GOT3 (cell line): ENCODE measurements around the gene TNIK.

Experiments
- DNase-seq: peaks from one replicate; lab custom pipeline; 2025; ENCODE audit warnings: mixed read lengths; lab: John Stamatoyannopoulos, UW

The TNIK gene

GRCh38 chr3:171189394-171190080 is 270.7 kb downstream of the TNIK start:
- no peak for DNase-seq

GRCh38 chr3:171187706-171188290 is 272.4 kb downstream of the TNIK start:
- no peak for DNase-seq

- no peak for DNase-seq
These were observed 273.2 kb downstream of the TNIK start for GRCh38 chr3:171186817-171187500.

- DNase-seq, result no peak
These were observed 273.8 kb downstream of the TNIK start for GRCh38 chr3:171186383-171186782.

- no peak for DNase-seq
These were observed 274.2 kb downstream of the TNIK start for GRCh38 chr3:171185959-171186358.

GRCh38 chr3:171184372-171184771 is 275.8 kb downstream of the TNIK start:
- DNase-seq, result no peak

GRCh38 chr3:171183042-171183441 is 277.2 kb downstream of the TNIK start:
- DNase-seq, result no peak

- no peak for DNase-seq
These were observed 278.1 kb downstream of the TNIK start for GRCh38 chr3:171181907-171182690.

- DNase-seq, result no peak
These were observed 281.5 kb downstream of the TNIK start for GRCh38 chr3:171178714-171179113.

GRCh38 chr3:171177553-171177952 is 282.7 kb downstream of the TNIK start:
- no peak for DNase-seq

GRCh38 chr3:171177056-171177455 is 283.1 kb downstream of the TNIK start:
- no peak for DNase-seq

- DNase-seq, result no peak
These were observed 283.8 kb downstream of the TNIK start for GRCh38 chr3:171176244-171176933.

- no peak for DNase-seq
These were observed 284.4 kb downstream of the TNIK start for GRCh38 chr3:171175741-171176234.

- no peak for DNase-seq
These were observed 286.5 kb downstream of the TNIK start for GRCh38 chr3:171173736-171174135.

- no peak for DNase-seq
These were observed 288.1 kb downstream of the TNIK start for GRCh38 chr3:171172070-171172469.

GRCh38 chr3:171169866-171170265 is 290.3 kb downstream of the TNIK start:
- no peak for DNase-seq

GRCh38 chr3:171169443-171169842 is 290.8 kb downstream of the TNIK start:
- no peak for DNase-seq

- no peak for DNase-seq
These were observed 291.7 kb downstream of the TNIK start for GRCh38 chr3:171168551-171168950.

GRCh38 chr3:171168086-171168485 is 292.1 kb downstream of the TNIK start:
- DNase-seq, result no peak

- DNase-seq, result no peak
These were observed 294.2 kb downstream of the TNIK start for GRCh38 chr3:171165983-171166382.

- DNase-seq, result no peak
These were observed 294.7 kb downstream of the TNIK start for GRCh38 chr3:171165499-171165921.

- DNase-seq, result no peak
These were observed 296.1 kb downstream of the TNIK start for GRCh38 chr3:171164067-171164465.
